A673 (cell line): ENCODE measurements around the gene GAD2.

ENCODE experiments used
- EZH2 ChIP-seq: fragments of 200-600 bp; sonication (generic); IDR thresholded peaks from 2 replicates; pipeline ENCODE4 v1.6.1; 2017; ENCODE audit warnings: borderline replicate concordance, low read depth, mild to moderate bottlenecking, mixed read lengths, antibody characterized with exemption, low read length; ENCODE audit not compliant: poor library complexity, severe bottlenecking
- TF ChIP-seq, protein P1 (sequence below): fragments of 300-800, 200-600 bp; sonication (generic); conservative IDR thresholded peaks from 2 replicates; pipeline ENCODE4 v1.5.1; 2017; ENCODE audit warnings: low read depth, mild to moderate bottlenecking, antibody characterized with exemption, low read length, moderate library complexity, mixed read lengths

DNA sequence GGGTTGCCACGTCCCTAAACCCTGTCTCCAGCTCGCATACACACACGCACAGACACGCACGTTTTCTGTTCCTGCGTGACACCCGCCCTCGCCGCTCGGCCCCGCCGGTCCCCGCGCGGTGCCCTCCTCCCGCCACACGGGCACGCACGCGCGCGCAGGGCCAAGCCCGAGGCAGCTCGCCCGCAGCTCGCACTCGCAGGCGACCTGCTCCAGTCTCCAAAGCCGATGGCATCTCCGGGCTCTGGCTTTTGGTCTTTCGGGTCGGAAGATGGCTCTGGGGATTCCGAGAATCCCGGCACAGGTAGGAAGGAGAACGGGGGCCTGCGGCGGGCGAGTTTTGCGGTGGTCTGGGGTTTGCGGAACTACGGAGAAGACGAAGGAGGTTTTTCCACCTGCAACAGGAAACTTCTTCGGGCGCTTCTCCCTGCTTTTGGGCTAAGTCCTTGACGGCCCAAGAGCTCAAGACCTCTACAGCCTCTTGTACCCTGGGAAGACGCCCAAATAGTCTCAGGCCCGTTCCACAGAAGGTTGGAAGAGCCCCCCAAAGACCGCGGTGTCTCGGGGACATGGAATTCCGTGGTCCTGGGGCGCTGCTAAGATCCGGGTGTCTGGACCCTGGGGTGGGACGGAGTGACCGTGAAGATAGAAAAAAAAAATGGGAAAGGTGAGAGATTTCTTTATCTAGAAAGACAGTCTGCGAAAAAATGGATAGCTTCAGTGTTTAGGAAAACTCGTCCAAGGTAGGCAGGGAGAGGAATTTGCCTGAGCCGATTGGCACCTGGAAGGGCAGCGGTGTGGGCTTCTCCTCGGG, at the start of gene GAD2:
- TF ChIP-seq, protein P1, sequence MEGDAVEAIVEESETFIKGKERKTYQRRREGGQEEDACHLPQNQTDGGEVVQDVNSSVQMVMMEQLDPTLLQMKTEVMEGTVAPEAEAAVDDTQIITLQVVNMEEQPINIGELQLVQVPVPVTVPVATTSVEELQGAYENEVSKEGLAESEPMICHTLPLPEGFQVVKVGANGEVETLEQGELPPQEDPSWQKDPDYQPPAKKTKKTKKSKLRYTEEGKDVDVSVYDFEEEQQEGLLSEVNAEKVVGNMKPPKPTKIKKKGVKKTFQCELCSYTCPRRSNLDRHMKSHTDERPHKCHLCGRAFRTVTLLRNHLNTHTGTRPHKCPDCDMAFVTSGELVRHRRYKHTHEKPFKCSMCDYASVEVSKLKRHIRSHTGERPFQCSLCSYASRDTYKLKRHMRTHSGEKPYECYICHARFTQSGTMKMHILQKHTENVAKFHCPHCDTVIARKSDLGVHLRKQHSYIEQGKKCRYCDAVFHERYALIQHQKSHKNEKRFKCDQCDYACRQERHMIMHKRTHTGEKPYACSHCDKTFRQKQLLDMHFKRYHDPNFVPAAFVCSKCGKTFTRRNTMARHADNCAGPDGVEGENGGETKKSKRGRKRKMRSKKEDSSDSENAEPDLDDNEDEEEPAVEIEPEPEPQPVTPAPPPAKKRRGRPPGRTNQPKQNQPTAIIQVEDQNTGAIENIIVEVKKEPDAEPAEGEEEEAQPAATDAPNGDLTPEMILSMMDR: no peak
- peak; percentile 90 for TF ChIP-seq EZH2
